SU-DHL-6 (cell line): ENCODE data around the gene SDK1.

Experiments used
- EZH2phosphoT487 ChIP-seq: fragments of 200-600 bp; sonication (generic), shearing (Covaris generic); conservative IDR thresholded peaks from 2 replicates; pipeline ENCODE4 v1.6.1; 2018; ENCODE audit warnings: mild to moderate bottlenecking, antibody characterized with exemption, low read length, moderate library complexity, mixed read lengths
- TF ChIP-seq, protein P1 (sequence below): fragments of 200-600 bp; sonication (generic); IDR thresholded peaks from one replicate; pipeline ENCODE4 v1.5.1; 2017; ENCODE audit warnings: antibody characterized with exemption, mild to moderate bottlenecking, low read length, moderate library complexity; ENCODE audit not compliant: insufficient read depth, poor library complexity, severe bottlenecking

DNA sequence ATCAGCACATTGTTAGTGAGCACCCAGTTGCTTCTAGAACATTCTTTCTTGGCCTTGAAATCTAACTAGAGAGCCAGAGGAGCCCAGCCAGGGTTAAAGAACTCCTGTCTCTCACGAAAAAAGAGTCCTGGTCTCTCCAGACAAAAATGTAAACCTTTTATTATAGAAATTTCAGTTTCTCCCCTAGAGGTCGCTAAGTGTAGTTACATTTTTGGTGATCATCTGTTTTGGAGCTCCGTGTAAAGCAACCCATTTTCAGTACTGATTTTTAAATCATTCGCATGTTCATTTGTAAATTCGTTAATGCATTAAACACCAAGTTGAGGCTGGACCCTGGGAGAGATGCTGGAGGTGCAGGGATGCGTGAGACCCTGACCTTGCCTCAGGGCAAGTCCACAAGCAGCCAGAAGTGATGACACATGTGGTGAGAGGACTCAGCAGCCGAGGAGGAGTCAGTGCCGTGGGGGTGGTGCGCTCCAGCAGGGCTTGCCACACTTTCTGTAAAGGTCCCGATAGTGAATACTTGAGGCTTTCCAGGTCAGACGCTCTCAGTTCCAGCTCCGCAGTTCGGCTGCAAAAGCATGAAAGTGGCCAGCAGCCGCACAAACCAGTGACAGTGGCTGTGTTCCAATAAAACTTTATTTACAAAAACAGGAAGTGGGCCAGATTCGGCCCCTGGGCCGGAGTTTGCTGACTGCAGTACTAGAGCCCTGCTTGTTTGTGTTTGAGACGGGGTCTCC is 802.5 kb downstream of the SDK1 start:
- TF ChIP-seq, protein P1, sequence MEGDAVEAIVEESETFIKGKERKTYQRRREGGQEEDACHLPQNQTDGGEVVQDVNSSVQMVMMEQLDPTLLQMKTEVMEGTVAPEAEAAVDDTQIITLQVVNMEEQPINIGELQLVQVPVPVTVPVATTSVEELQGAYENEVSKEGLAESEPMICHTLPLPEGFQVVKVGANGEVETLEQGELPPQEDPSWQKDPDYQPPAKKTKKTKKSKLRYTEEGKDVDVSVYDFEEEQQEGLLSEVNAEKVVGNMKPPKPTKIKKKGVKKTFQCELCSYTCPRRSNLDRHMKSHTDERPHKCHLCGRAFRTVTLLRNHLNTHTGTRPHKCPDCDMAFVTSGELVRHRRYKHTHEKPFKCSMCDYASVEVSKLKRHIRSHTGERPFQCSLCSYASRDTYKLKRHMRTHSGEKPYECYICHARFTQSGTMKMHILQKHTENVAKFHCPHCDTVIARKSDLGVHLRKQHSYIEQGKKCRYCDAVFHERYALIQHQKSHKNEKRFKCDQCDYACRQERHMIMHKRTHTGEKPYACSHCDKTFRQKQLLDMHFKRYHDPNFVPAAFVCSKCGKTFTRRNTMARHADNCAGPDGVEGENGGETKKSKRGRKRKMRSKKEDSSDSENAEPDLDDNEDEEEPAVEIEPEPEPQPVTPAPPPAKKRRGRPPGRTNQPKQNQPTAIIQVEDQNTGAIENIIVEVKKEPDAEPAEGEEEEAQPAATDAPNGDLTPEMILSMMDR = no peak
- TF ChIP-seq EZH2phosphoT487 = no peak
